Osteocyte (in vitro differentiated cells): ENCODE measurements around the gene SLC30A7. TPM values are rescaled to one million over a fixed set of nuclear protein-coding genes. Genes with fewer than 3 reads are reported as not detected.
"Not testable (repeated sequence)": the region's sequence is repeated elsewhere in the genome, so short reads cannot be mapped to it uniquely, and the experiment has no call there.

Experiments used
- DNase-seq: peaks from one replicate; pipeline ENCODE4 v3.0.0; 2021; ENCODE audit warnings: mixed read lengths; ENCODE audit not compliant: unreplicated experiment; ENCODE audit errors: extremely low spot score
- H3K27ac Mint-ChIP-seq: one replicate; pipeline ENCODE4 v1.8.0; 2021; ENCODE audit warnings: mild to moderate bottlenecking, mixed read lengths; ENCODE audit not compliant: unreplicated experiment
- H3K27me3 Mint-ChIP-seq: one replicate; pipeline ENCODE4 v1.8.0; 2021; ENCODE audit warnings: mixed read lengths; ENCODE audit not compliant: unreplicated experiment
- H3K36me3 Mint-ChIP-seq: one replicate; pipeline ENCODE4 v1.8.0; 2021; ENCODE audit warnings: mixed read lengths; ENCODE audit not compliant: unreplicated experiment
- H3K4me1 Mint-ChIP-seq: one replicate; pipeline ENCODE4 v1.8.0; 2021; ENCODE audit warnings: mixed read lengths; ENCODE audit not compliant: unreplicated experiment
- H3K4me3 Mint-ChIP-seq: one replicate; pipeline ENCODE4 v1.8.0; 2021; ENCODE audit warnings: mild to moderate bottlenecking, moderate library complexity, mixed read lengths; ENCODE audit not compliant: unreplicated experiment
- H3K9me3 Mint-ChIP-seq: one replicate; pipeline ENCODE4 v1.8.0; 2021; ENCODE audit warnings: mixed read lengths; ENCODE audit not compliant: unreplicated experiment
- CTCF ChIP-seq: fragments of 200-600 bp; sonication (generic); IDR thresholded peaks from 2 replicates; pipeline ENCODE4 v1.5.0; 2021; ENCODE audit warnings: antibody characterized with exemption, mild to moderate bottlenecking, moderate library complexity
- long read RNA-seq: library from polyadenylated mRNA; unstranded; transcript quantifications from one replicate; pipeline ENCODE4 v2.0.0, GENCODE V29; 2021
- total RNA-seq: library from RNA; stranded (reverse); gene quantifications from 2 replicates; pipeline ENCODE4 v1.2.1, GENCODE V29; 2021

The SLC30A7 gene, protein sequence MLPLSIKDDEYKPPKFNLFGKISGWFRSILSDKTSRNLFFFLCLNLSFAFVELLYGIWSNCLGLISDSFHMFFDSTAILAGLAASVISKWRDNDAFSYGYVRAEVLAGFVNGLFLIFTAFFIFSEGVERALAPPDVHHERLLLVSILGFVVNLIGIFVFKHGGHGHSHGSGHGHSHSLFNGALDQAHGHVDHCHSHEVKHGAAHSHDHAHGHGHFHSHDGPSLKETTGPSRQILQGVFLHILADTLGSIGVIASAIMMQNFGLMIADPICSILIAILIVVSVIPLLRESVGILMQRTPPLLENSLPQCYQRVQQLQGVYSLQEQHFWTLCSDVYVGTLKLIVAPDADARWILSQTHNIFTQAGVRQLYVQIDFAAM
- 38.3 and 39.3 TPM in 2 replicates for total RNA-seq
- long read RNA-seq, full-length matches to known transcripts = 50 of 81 reads
- long read RNA-seq, partial matches to known transcripts = 4 of 81 reads
- long read RNA-seq, other reads (novel, unspliced or antisense) = 27 of 81 reads

GRCh38 chr1:100895540-100896480 is at the start of gene SLC30A7:
Gene SLC30A7, plus strand, starts transcription at chr1:100896090. Its CDS starts 173 bp downstream, at chr1:100896263.
- Mint-ChIP-seq H3K27me3 (no peaks in the 10 kb centered on the region), H3K27ac (peak within 1 kb of the TSS; percentile 97), H3K4me3 (peak within 1 kb of the TSS; percentile 100), H3K9me3 (no peaks in the 10 kb centered on the region), H3K4me1 (peaks cover 38% of the 10 kb centered on the region), H3K36me3 (peaks cover 16% of the 10 kb centered on the region)
- TF ChIP-seq CTCF = no peak
- DNase-seq = peak; percentile 97

DNA sequence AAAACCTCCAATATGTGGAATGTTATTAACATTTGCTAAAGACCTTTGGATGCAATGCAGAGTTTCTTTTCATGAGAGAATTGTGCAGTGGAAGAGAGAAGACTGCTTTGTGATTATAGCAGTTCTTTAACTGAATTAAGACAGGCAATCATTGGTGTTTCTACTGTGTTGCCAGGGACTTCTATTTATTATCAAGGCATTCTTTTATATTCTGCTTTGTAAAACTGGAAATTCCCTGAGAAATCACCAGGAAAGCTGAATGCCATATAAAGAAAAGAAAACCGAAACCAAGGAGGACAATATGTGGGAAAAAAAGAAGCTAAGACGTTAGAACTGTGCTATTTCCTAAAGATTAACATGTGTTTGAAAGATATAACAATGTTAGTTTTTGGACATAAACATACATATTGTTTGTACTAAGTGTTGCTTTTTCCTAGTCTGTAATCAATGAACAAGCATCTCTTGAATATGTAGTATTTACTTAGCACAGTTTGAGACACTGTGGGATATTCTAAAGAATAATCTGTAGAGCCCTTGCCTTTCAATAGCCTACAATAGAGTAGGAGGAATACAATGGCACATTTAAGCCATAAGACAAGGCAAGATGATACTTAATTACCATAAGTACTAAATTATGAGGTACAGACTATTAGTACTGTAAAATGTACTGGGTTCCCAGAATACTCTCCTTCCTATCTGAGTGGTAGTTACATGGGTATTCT is 48.4 kb upstream of the SLC30A7 start:
- no peak for DNase-seq
- peak overlapping the region; percentile 35 for H3K4me3 Mint-ChIP-seq

GRCh38 chr1:100851726-100852125 is 44.2 kb upstream of the SLC30A7 start:
- Mint-ChIP-seq H3K27ac (no peak overlapping the region), H3K9me3 (peaks cover 6% of the 10 kb centered on the region), H3K4me1 (peaks cover 13% of the 10 kb centered on the region), H3K27me3 (peaks cover 8% of the 10 kb centered on the region), H3K36me3 (no peaks in the 10 kb centered on the region), H3K4me3 (no peak overlapping the region)
- no peak for DNase-seq
- no peak for TF ChIP-seq CTCF

More for the DNA sequence above, 48.4 kb upstream of the SLC30A7 start:
- H3K27ac Mint-ChIP-seq = peak overlapping the region; percentile 39
- H3K9me3 Mint-ChIP-seq = peaks cover 5% of the 10 kb centered on the region
- peaks cover 13% of the 10 kb centered on the region for H3K4me1 Mint-ChIP-seq
- peaks cover 1% of the 10 kb centered on the region for H3K36me3 Mint-ChIP-seq
- peaks cover 18% of the 10 kb centered on the region for H3K27me3 Mint-ChIP-seq
- TF ChIP-seq CTCF = no peak

DNA sequence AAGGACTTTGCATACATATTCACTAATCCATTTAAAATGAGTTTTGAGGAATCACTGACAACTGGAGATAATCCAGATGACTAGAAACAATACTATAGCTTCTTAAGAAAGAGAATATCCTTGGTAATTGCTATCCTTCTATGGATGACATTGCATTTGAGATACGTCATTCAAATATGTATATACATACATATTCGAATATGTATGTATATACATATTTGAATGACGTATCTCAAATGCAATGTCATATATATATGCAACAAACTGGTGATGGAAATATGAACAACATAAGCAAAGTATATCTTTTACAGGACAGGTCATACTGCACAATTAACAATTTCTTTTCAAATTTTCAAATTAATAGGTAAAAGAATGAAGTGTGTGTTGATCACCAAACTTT is 42.9 kb upstream of the SLC30A7 start:
- Mint-ChIP-seq H3K4me3 (no peak overlapping the region), H3K9me3 (peaks cover 10% of the 10 kb centered on the region), H3K27me3 (peaks cover 7% of the 10 kb centered on the region), H3K4me1 (peaks cover 4% of the 10 kb centered on the region), H3K36me3 (no peaks in the 10 kb centered on the region), H3K27ac (no peak overlapping the region)
- no peak for DNase-seq
- TF ChIP-seq CTCF = no peak

DNA sequence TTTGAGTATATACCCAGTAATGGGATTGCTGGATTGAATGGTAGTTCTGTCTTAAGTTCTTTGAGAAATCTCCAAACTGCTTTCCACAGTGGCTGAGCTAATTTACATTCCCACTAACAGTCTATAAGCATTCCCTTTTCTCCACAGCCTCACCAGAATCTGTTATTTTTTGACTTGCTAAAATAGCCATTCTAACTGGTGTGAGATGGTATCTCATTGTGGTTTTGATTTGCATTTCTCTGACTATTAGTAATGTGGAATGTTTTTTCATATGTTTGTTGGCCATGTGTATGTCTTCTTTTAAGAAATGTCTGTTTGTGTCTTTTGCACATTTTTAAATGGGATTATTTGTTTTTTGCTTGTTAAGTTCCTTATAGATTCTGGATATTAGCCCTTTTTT is 40.8 kb upstream of the SLC30A7 start:
- not testable (repeated sequence) for H3K4me1 Mint-ChIP-seq, DNase-seq, H3K36me3 Mint-ChIP-seq, H3K4me3 Mint-ChIP-seq, H3K27me3 Mint-ChIP-seq, H3K9me3 Mint-ChIP-seq, H3K27ac Mint-ChIP-seq
